Measurements from ENCODE around the gene CSNK2A3.
"Not testable (repeated sequence)": the region's sequence is repeated elsewhere in the genome, so short reads cannot be mapped to it uniquely, and the experiment has no call there.

The CSNK2A3 gene

GRCh38 chr11:11379661-11380060 lies 26.6 kb upstream of the CSNK2A3 start:
- DNase-seq (ENCODE audit: low read depth) = no peak

DNA sequence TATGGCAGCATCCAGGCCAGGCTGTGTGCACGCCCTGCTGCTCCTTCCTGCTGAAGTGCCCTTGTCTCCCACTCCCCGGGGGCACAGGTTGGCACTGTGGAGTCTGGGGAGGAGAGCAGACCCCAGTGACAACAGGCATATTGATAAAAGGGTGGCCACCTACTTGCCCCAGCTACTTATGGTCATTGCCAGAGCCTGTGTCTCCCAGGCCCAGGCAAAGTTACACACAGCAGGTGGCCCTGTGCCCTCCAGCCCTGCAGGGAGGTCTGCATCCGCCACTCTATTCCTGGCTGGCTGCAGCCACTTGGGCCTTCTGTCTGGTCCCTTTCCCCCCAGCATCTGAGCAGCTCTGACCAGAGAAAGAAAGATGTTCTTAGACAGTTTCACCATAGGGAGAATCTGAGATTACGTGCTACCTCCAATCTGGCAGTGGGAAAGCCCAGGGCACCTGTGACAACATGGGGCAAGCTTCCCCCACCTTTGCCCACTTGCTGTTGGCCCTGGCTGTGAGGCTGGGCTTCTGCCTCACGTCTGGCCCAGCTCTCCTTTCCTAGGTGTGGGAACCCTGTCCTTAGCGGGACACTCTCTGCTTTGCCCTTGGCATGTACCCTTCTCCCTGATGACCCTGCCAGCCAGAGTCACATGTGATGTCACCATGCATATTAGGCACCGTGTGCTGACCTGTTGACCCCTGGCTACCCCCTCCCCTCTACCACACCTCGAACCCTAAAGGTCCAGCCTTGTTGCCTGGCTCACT lies 25.3 kb upstream of the CSNK2A3 start:
- no peak for DNase-seq (ENCODE audit: low read depth)

GRCh38 chr11:11374358-11375148 lies 21.5 kb upstream of the CSNK2A3 start:
- DNase-seq (ENCODE audit: low read depth) = no peak

- DNase-seq (ENCODE audit: low read depth) = no peak
Observed at GRCh38 chr11:11373934-11374333, 20.9 kb upstream of the CSNK2A3 start.

- no peak for DNase-seq (ENCODE audit: low read depth)
Observed at GRCh38 chr11:11372461-11372860, 19.4 kb upstream of the CSNK2A3 start.

DNA sequence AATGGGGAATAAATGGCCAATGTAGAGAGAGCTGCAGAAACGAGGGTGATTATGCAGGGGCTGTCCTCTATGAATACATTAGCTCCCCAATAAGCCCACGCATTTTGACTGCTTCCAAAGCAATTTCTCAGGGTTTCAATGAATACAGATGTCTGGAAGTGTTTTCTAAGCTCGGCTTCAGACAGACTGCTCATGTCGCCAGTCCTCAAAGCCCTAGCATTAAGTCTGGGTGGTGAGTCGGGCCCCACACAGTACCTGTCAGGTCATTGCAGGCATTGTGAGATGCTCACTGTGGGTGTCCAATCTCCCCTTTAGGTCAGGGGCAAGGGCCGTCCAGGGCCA lies 17.9 kb upstream of the CSNK2A3 start:
- no peak for DNase-seq (ENCODE audit: low read depth)

GRCh38 chr11:11370255-11370961 lies 17.4 kb upstream of the CSNK2A3 start:
- no peak for DNase-seq (ENCODE audit: low read depth)

GRCh38 chr11:11366793-11367192 lies 13.7 kb upstream of the CSNK2A3 start:
- DNase-seq (ENCODE audit: low read depth) = no peak

- DNase-seq (ENCODE audit: low read depth) = no peak
Observed at GRCh38 chr11:11363674-11364073, 10.6 kb upstream of the CSNK2A3 start.

DNA sequence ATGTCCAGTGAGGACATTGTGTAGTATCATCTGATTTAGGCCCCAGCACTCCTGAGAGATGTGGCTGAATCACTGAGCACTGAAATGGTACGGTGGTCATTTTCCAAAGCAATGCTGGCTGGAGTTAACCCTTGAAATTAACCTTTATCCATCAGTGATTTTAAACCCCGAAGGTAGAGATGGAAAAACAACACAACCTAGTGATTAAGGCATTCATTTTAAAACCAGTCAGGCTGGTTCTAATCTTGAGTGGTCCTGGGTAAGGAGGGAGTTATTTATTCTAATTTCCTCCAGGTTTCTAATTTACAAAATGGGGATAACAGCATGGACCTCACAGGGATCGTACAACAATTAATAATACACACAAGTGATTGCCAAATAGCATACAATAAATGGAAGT lies 6.6 kb upstream of the CSNK2A3 start:
- no peak for DNase-seq (ENCODE audit: low read depth)

DNA sequence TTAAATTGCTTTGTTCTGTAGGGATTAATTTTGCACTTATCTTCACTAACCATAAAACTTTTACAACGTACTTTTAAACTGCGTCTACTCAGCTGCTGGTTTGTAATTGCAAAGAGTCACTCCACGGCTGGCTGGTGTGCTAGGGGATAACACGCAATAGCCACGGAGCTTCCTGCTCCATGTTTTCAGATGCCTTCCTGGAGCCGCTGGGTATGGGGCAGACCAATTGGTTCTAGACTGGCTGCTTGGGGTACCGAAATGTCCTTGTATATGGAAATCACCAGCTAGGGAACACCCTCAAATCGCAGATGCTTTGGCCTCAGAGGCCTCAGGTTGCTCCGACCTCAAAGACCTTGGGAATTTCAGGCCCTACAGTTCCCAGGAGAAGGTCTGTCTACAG lies 3.8 kb upstream of the CSNK2A3 start:
- DNase-seq (ENCODE audit: low read depth) = no peak

- DNase-seq (ENCODE audit: low read depth) = not testable (repeated sequence)
Observed at GRCh38 chr11:11351851-11352250, 1.2 kb downstream of the CSNK2A3 start.

- no peak for DNase-seq (ENCODE audit: low read depth)
Observed at GRCh38 chr11:11351042-11351586, 1.9 kb downstream of the CSNK2A3 start.

- DNase-seq (ENCODE audit: low read depth) = no peak
Observed at GRCh38 chr11:11349870-11350337, 3.1 kb downstream of the CSNK2A3 start.

DNA sequence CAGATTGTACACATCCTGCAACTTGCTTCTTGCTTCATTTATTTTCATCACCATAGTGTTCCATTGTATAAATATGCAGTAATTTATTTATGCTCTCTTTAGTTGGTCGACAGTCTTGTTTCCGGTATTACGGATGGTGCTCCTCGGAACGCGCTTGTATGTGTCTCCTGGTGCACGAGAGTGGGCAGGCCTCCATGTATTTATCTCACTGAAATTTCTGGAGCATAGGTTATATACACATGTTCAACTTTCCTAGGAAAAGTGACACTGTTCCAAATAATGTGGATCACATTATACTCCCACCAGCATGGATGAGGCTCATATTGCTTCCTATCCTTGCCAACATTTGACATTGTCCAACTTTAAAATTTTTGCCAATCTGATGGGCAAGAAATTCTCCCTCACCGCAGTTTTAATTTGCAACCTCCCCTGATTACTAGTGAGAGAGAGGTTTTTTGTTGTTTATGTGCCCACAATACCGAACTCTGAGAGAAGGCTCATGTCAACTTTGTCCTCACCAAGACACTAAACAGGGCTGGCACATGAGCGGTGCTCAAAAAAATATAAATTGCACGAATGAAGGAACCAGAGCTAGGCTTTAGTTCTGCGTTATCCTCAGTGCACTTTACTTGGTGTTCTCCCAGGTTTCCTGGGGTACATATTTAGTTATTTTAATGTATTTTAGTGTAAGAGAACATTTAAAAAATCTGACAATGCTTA lies 3.8 kb downstream of the CSNK2A3 start:
- no peak for DNase-seq (ENCODE audit: low read depth)

- DNase-seq (ENCODE audit: low read depth) = no peak
Observed at GRCh38 chr11:11348303-11348702, 4.7 kb downstream of the CSNK2A3 start.

DNA sequence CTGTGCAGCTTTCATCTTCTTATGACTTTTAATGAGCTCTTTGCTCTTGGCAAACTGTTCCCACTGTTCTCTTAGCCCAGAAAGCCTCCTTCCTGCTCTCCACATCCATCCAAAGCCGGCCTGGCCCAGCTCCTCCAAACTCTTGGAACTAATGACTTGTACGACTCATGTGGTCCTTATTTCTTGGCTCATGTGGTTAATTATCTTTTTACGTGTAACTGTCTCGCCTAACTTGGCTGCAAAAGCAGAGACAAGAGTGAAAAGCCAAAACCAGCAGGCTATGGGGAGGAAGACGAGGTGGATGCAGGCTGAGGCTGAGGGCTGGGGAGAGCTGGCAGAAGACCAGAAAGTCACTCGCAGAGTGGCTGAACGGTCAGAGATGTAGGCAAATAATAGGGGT lies 5.5 kb downstream of the CSNK2A3 start:
- no peak for DNase-seq (ENCODE audit: low read depth)

- no peak for DNase-seq (ENCODE audit: low read depth)
Observed at GRCh38 chr11:11346303-11346702, 6.7 kb downstream of the CSNK2A3 start.

- DNase-seq (ENCODE audit: low read depth) = no peak
Observed at GRCh38 chr11:11345099-11345498, 8.0 kb downstream of the CSNK2A3 start.

- DNase-seq (ENCODE audit: low read depth) = no peak
Observed at GRCh38 chr11:11344045-11344444, 9.0 kb downstream of the CSNK2A3 start.

DNA sequence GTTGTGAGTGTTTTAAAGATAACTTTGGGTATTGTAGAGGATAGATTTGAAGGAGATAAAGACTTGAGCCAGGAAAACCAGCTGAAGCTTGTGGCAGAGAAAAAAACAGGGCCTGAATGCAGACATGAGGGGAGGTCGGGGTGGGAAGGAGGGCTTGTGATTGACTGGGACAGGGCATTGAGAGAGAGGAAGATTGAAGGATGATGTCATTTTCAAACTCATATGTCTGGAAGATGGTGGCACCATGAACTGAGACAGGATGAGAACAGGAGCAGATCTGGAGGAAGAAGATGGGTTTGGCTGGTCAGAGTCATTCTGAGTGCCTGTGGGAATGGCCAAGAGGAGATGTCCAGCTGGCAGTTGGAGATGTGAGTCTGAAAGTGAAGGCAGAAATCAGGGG lies 14.7 kb downstream of the CSNK2A3 start:
- DNase-seq (ENCODE audit: low read depth) = no peak

- DNase-seq (ENCODE audit: low read depth) = no peak
Observed at GRCh38 chr11:11336664-11337063, 16.4 kb downstream of the CSNK2A3 start.
